Measurements from ENCODE around the gene KCTD17.
A peak's percentile ranks its signal among the peaks of the same experiment; 100 is the strongest.
"Not testable (repeated sequence)": the region's sequence is repeated elsewhere in the genome, so short reads cannot be mapped to it uniquely, and the experiment has no call there.

Gene KCTD17

GRCh38 chr22:37061611-37062375 lies 10.3 kb downstream of the KCTD17 start:
- DNase-seq = no peak

GRCh38 chr22:37062376-37062675 lies 10.8 kb downstream of the KCTD17 start:
- no peak for DNase-seq

- no peak for DNase-seq
Observed at GRCh38 chr22:37062702-37063381, 11.3 kb downstream of the KCTD17 start.

- no peak for DNase-seq
Observed at GRCh38 chr22:37063431-37064420, 12.2 kb downstream of the KCTD17 start.

- DNase-seq = no peak
Observed at GRCh38 chr22:37064553-37064952, 13.0 kb downstream of the KCTD17 start.

- DNase-seq = no peak
Observed at GRCh38 chr22:37065180-37065579, 13.6 kb downstream of the KCTD17 start.

GRCh38 chr22:37065961-37066360 lies 14.4 kb downstream of the KCTD17 start:
- DNase-seq = no peak

GRCh38 chr22:37067428-37067827 lies 15.9 kb downstream of the KCTD17 start:
- DNase-seq = no peak

- DNase-seq = no peak
Observed at GRCh38 chr22:37068859-37069258, 17.3 kb downstream of the KCTD17 start.

- no peak for DNase-seq
Observed at GRCh38 chr22:37069319-37069718, 17.8 kb downstream of the KCTD17 start.

GRCh38 chr22:37069719-37070118 lies 18.2 kb downstream of the KCTD17 start:
- no peak for DNase-seq

GRCh38 chr22:37070334-37070733 lies 18.8 kb downstream of the KCTD17 start:
- DNase-seq = no peak

- no peak for DNase-seq
Observed at GRCh38 chr22:37070744-37071143, 19.2 kb downstream of the KCTD17 start.

- DNase-seq = not testable (repeated sequence)
Observed at GRCh38 chr22:37071850-37072592, 20.5 kb downstream of the KCTD17 start.

- DNase-seq = no peak
Observed at GRCh38 chr22:37072673-37073072, 21.1 kb downstream of the KCTD17 start.

- DNase-seq = no peak
Observed at GRCh38 chr22:37074537-37074936, 23.0 kb downstream of the KCTD17 start.

- DNase-seq = no peak
Observed at GRCh38 chr22:37075046-37075445, 23.5 kb downstream of the KCTD17 start.

GRCh38 chr22:37075822-37076433 lies 24.4 kb downstream of the KCTD17 start:
- no peak for DNase-seq

GRCh38 chr22:37077802-37078448 lies 26.4 kb downstream of the KCTD17 start:
- DNase-seq = peak; percentile 81

- no peak for DNase-seq
Observed at GRCh38 chr22:37079158-37079557, 27.6 kb downstream of the KCTD17 start.

- peak; percentile 80 for DNase-seq
Observed at GRCh38 chr22:37079668-37080171, 28.2 kb downstream of the KCTD17 start.

All from effector CD4-positive, alpha-beta T cell (primary cell).